ENCODE data around the gene GUCY1A1.

The GUCY1A1 gene

GRCh38 chr4:155688211-155688610 lies 21.6 kb downstream of the GUCY1A1 start:
- in situ Hi-C loops (cut with HindIII; ENCODE audit: low sequenced_read_pairs): no loop called here
- no peak overlapping the region for H3K4me3 ChIP-seq (ENCODE audit: low read depth, low read length)
- no peak for DNase-seq (ENCODE audit: low read depth, low spot score)
- no peak for TF ChIP-seq CTCF (IDR thresholded peaks at IDR 0.05; ENCODE audit: low read depth, low read length)

- TF ChIP-seq CTCF (IDR thresholded peaks at IDR 0.05; ENCODE audit: low read depth, low read length): no peak
- no peak overlapping the region for H3K4me3 ChIP-seq (ENCODE audit: low read depth, low read length)
- DNase-seq (ENCODE audit: low read depth, low spot score): no peak
- in situ Hi-C loops (cut with HindIII; ENCODE audit: low sequenced_read_pairs): no loop called here
These were observed 22.2 kb downstream of the GUCY1A1 start for GRCh38 chr4:155688860-155689259.

GRCh38 chr4:155690044-155690837 lies 23.6 kb downstream of the GUCY1A1 start:
- DNase-seq (ENCODE audit: low read depth, low spot score): no peak
- no peak overlapping the region for H3K4me3 ChIP-seq (ENCODE audit: low read depth, low read length)
- in situ Hi-C loops (cut with HindIII; ENCODE audit: low sequenced_read_pairs): no loop called here
- TF ChIP-seq CTCF (IDR thresholded peaks at IDR 0.05; ENCODE audit: low read depth, low read length): no peak

GRCh38 chr4:155692361-155692760 lies 25.7 kb downstream of the GUCY1A1 start:
- no peak for DNase-seq (ENCODE audit: low read depth, low spot score)
- H3K4me3 ChIP-seq (ENCODE audit: low read depth, low read length): no peak overlapping the region
- no peak for TF ChIP-seq CTCF (IDR thresholded peaks at IDR 0.05; ENCODE audit: low read depth, low read length)
- in situ Hi-C loops (cut with HindIII; ENCODE audit: low sequenced_read_pairs): no loop called here

GRCh38 chr4:155693015-155693663 lies 26.5 kb downstream of the GUCY1A1 start:
- no peak for DNase-seq (ENCODE audit: low read depth, low spot score)
- H3K4me3 ChIP-seq (ENCODE audit: low read depth, low read length): no peak overlapping the region
- in situ Hi-C loops (cut with HindIII; ENCODE audit: low sequenced_read_pairs): no loop called here
- TF ChIP-seq CTCF (IDR thresholded peaks at IDR 0.05; ENCODE audit: low read depth, low read length): no peak

GRCh38 chr4:155694100-155694785 lies 27.6 kb downstream of the GUCY1A1 start:
- in situ Hi-C loops (cut with HindIII; ENCODE audit: low sequenced_read_pairs): no loop called here

More at GRCh38 chr4:155694100-155694785, 27.6 kb downstream of the GUCY1A1 start:
- no peak for TF ChIP-seq CTCF (IDR thresholded peaks at IDR 0.05; ENCODE audit: low read depth, low read length)
- H3K4me3 ChIP-seq (ENCODE audit: low read depth, low read length): no peak overlapping the region
- no peak for DNase-seq (ENCODE audit: low read depth, low spot score)
